Kidney (tissue), 14 donors: ENCODE measurements around the gene TRPM4. TPM values are rescaled to one million over a fixed set of nuclear protein-coding genes. Genes with fewer than 3 reads are reported as not detected.

ENCODE experiments used
- DNase-seq, 5 donors: peaks; one replicate each; pipeline ENCODE4 v3.0.0-alpha.2; 2013 to 2020
- FAIRE-seq: peaks from 2 replicates; lab custom pipeline; 2012; peaks lifted over from hg19 to GRCh38; lab: Jason Lieb, UNC
- H3K27ac ChIP-seq, 2 donors: one replicate each; pipeline ENCODE4 v1.7.0; 2013; ENCODE audit warnings: low read depth in 2 of 2, low read length in 2 of 2, inconsistent platforms in 1 of 2
- H3K27me3 ChIP-seq: one replicate; pipeline ENCODE4 v1.7.1; 2013; ENCODE audit warnings: low read length, inconsistent platforms; ENCODE audit not compliant: control insufficient read depth, insufficient read depth
- H3K36me3 ChIP-seq, 3 donors: one replicate each; pipeline versions ENCODE4 v1.7.0 to v1.7.1; 2013; ENCODE audit warnings: low read length in 3 of 3, control low read depth in 1 of 3, inconsistent platforms in 1 of 3; ENCODE audit not compliant: insufficient read depth in 3 of 3, control insufficient read depth in 2 of 3
- H3K4me1 ChIP-seq, 3 donors: one replicate each; pipeline versions ENCODE4 v1.7.0 to v1.7.1; 2013; ENCODE audit warnings: low read length in 3 of 3, inconsistent platforms in 1 of 3, low read depth in 1 of 3; ENCODE audit not compliant: control insufficient read depth in 2 of 3, insufficient read depth in 2 of 3
- H3K4me3 ChIP-seq, 3 donors: one replicate each; pipeline versions ENCODE4 v1.7.0 to v1.8.1; 2013; ENCODE audit warnings: low read length in 3 of 3, control low read depth in 1 of 3, inconsistent platforms in 1 of 3
- H3K9ac ChIP-seq, 3 donors: one replicate each; pipeline versions ENCODE4 v1.7.0 to v1.7.1; 2013; ENCODE audit warnings: low read length in 3 of 3, control low read depth in 1 of 3, inconsistent platforms in 1 of 3
- H3K9me3 ChIP-seq, 3 donors: one replicate each; pipeline versions ENCODE4 v1.7.0 to v1.7.1; 2013; ENCODE audit warnings: low read length in 3 of 3, control low read depth in 1 of 3, inconsistent platforms in 1 of 3; ENCODE audit not compliant: control insufficient read depth in 2 of 3, insufficient read depth in 1 of 3
- intact Hi-C: fragments of 100-400 bp; cut with DNase I; formaldehyde crosslinking; loops from one replicate; pipeline ENCODE4 v1.11.1; 2022
- polyA plus RNA-seq: library from polyadenylated mRNA; stranded (reverse); fragments of 350-450 nt; fragmentation: Illumina TruSeq; extraction: RNeasy Lipid Tissue Mini Kit (QIAGEN cat#74804); gene quantifications from one replicate; pipeline ENCODE4 v1.2.3, GENCODE V29; 2014; ENCODE audit warnings: low read depth, low replicate concordance; ENCODE audit not compliant: insufficient read depth
- total RNA-seq: library from RNA; stranded (reverse); fragmentation: NEBNext Ultra II Directional; extraction: Animal tissue kit (Norgen Biotek cat#: 25700); gene quantifications from one replicate; pipeline ENCODE4 v1.2.1, GENCODE V29; 2021
- TF ChIP-seq, protein P1 (sequence below): IDR thresholded peaks from 3 replicates; pipeline ENCODE4 v1.5.1; 2012; ENCODE audit warnings: mild to moderate bottlenecking, moderate library complexity, borderline replicate concordance; ENCODE audit not compliant: insufficient read depth; ENCODE audit errors: extremely low read depth
- donor health status: control.
- donor health status: control.
- donor health status: control.
- donor health status: control.
- donor health status: control.
- donor health status: DM: yes; HTN: yes; CAD: no.
- donor health status: Normal renal cell carcinoma (clear cell type).

TRPM4 gene
- total and polyA plus RNA-seq, 2 donors from 2014 or later, result 47.6 to 89.1 TPM

DNA sequence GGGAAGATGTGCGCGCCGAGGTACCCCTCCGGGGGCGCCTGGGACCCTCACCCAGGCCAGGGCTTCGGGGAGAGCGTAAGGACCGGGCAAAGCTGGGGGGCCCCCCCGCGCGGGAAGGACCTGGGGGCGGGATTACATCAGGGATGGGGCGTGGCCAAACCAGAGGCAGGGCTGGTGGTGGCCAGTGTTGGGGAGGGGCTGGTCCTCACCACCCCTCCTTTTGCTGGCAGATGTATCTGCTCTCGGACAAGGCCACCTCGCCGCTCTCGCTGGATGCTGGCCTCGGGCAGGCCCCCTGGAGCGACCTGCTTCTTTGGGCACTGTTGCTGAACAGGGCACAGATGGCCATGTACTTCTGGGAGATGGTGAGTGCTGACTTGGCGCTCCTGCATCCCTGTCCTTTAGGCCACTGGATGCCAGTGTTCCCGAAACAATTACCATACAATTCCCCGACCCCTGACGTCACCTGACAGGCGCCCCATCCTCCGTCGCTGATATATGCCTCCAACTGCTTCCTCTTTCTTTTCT, 25.3 kb downstream of the TRPM4 start:
- DNase-seq (no peak), FAIRE-seq (no peak)
- peaks cover 0 to 16% (median 2%) of the 10 kb centered on the region in 3 donors for H3K36me3 ChIP-seq
- intact Hi-C loops, result no loop called here
- no peaks in the 10 kb centered on the region for H3K27me3 ChIP-seq
- TF ChIP-seq, protein P1, sequence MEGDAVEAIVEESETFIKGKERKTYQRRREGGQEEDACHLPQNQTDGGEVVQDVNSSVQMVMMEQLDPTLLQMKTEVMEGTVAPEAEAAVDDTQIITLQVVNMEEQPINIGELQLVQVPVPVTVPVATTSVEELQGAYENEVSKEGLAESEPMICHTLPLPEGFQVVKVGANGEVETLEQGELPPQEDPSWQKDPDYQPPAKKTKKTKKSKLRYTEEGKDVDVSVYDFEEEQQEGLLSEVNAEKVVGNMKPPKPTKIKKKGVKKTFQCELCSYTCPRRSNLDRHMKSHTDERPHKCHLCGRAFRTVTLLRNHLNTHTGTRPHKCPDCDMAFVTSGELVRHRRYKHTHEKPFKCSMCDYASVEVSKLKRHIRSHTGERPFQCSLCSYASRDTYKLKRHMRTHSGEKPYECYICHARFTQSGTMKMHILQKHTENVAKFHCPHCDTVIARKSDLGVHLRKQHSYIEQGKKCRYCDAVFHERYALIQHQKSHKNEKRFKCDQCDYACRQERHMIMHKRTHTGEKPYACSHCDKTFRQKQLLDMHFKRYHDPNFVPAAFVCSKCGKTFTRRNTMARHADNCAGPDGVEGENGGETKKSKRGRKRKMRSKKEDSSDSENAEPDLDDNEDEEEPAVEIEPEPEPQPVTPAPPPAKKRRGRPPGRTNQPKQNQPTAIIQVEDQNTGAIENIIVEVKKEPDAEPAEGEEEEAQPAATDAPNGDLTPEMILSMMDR, result no peak
- H3K27ac ChIP-seq, result no peak overlapping the region
- no peak overlapping the region for H3K4me3 ChIP-seq
- peaks cover 0 to 1% (median 0%) of the 10 kb centered on the region in 3 donors for H3K9me3 ChIP-seq
- no peaks in the 10 kb centered on the region for H3K4me1 ChIP-seq
- H3K9ac ChIP-seq, result no peak overlapping the region

DNA sequence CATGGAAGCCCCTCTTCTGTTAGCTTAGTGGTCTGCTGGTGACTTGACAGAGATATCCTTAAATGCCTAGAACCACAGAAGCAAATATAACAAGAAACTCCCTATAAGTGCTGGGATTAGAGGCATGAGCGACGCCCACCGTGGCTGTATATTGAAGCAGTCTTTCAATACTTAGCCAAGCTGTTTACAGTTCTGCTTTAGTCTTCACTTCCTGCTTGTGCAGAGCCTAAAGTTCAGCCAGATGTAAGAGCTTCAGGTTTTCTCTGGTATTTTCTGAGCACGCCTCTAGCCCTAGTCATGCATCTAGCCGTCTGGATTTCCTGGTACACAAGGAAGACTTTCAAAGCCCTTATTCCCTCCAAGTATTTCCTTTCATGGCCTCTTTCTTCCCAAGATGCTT, 28.5 kb downstream of the TRPM4 start:
- peaks cover 0 to 45% (median 15%) of the 10 kb centered on the region in 3 donors for H3K36me3 ChIP-seq

DNA sequence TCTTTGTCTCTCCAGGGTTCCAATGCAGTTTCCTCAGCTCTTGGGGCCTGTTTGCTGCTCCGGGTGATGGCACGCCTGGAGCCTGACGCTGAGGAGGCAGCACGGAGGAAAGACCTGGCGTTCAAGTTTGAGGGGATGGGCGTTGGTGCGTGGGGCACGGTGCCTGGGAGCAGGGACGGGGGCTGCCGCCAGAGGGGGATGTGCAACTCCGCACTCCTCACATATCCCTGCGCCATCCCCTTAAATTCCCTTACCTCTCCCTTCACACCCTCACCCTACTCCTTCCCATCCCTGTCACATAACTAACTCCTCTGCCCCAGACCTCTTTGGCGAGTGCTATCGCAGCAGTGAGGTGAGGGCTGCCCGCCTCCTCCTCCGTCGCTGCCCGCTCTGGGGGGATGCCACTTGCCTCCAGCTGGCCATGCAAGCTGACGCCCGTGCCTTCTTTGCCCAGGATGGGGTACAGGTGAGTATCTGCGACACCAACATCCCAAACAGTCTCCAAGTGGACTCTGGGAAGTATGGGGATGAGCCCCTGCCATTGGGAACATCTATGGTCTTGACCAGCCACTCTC, 31.1 kb downstream of the TRPM4 start:
- DNase-seq (no peak), FAIRE-seq (no peak)
- peaks cover 0 to 49% (median 15%) of the 10 kb centered on the region in 3 donors for H3K36me3 ChIP-seq
- no peaks in the 10 kb centered on the region for H3K27me3 ChIP-seq
- H3K4me3 ChIP-seq, result no peak overlapping the region
- no peak overlapping the region for H3K9ac ChIP-seq
- TF ChIP-seq, protein P1, result no peak
- H3K27ac ChIP-seq, result peak overlapping the region in 1 of 2 donors; percentile 11
- H3K9me3 ChIP-seq, result no peaks in the 10 kb centered on the region
- intact Hi-C loops, result no loop called here
- peaks cover 0 to 7% (median 0%) of the 10 kb centered on the region in 3 donors for H3K4me1 ChIP-seq

More for the DNA sequence above, 28.5 kb downstream of the TRPM4 start:
- peaks cover 0 to 1% (median 0%) of the 10 kb centered on the region in 3 donors for H3K9me3 ChIP-seq
- no peak overlapping the region for H3K4me3 ChIP-seq
- H3K27me3 ChIP-seq, result no peaks in the 10 kb centered on the region
- DNase-seq, result no peak
- H3K27ac ChIP-seq, result no peak overlapping the region
- no peak overlapping the region for H3K9ac ChIP-seq
- TF ChIP-seq, protein P1, result no peak
- H3K4me1 ChIP-seq, result peaks cover 0 to 7% (median 0%) of the 10 kb centered on the region in 3 donors
- FAIRE-seq, result no peak
- intact Hi-C loops, result no loop called here
